HG03521 (cell line): ENCODE measurements around the gene SMARCA4.

Experiments used
- ATAC-seq: cut with Tn5 transposase; IDR thresholded peaks from one replicate; pipeline ENCODE4 v1.9.1; 2021; ENCODE audit warnings: mild to moderate bottlenecking, moderate library complexity; ENCODE audit not compliant: unreplicated experiment

The SMARCA4 gene

DNA sequence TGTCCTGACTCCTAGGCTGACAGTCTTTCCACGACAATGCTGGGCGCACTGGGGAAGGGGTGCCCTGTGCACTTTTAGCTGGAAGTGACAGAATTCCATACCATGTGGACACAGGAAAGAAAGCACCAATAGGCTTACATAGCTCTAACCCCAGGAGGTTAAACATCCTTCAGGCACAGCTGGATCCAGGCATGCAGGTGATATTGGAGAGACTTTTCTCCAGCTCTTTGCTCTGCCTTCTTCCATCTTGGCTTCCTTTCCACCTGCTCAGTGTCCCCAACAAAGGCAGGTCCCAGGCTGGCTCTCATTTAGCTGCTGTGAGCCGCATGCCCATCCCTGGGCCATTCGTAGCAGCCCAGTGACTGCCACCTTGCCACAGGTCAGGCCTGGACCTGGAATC is 67.3 kb downstream of the SMARCA4 start:
- ATAC-seq, result no peak

DNA sequence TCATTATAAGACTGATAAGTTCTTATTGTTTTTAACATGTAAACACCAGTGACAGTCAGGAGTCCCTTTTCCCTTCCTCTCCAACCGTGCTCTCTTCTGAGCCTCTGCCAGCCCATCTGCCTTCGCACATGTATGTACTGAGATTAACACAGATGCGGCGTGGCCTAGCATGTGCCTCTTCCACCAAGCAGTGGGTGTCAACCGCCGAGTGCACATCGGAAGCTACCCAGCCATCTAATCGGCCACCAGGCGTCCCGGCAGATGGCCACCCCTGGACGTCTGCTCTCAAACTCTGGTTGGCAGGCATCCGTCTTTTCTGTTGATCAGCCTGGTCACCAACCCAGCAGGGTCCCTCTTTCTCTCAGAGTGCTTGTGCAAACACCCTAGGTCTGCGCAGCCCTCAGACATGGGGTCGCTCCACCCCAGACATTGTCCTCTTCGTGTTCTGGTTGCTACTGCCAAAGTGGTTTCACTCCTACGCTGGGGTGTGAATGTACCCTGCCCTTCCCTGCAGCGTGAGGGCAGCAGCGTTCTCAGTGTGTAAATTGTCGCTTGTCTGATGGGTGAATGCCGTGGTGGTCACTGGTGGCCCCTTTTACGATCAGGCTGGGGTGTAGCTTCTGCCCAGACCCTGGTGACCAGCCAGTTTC is 70.7 kb downstream of the SMARCA4 start:
- no peak for ATAC-seq

DNA sequence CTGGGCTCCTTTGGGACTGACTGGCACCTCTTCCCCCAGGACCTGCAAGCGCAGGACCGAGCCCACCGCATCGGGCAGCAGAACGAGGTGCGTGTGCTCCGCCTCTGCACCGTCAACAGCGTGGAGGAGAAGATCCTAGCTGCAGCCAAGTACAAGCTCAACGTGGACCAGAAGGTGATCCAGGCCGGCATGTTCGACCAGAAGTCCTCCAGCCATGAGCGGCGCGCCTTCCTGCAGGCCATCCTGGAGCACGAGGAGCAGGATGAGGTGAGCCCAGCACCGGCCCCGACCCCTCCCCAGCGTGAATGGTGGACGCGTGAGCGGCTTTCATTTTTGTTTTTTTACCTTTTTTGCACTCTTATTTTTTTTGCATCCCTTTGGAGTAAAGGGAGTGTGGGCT is 72.4 kb downstream of the SMARCA4 start:
- no peak for ATAC-seq

DNA sequence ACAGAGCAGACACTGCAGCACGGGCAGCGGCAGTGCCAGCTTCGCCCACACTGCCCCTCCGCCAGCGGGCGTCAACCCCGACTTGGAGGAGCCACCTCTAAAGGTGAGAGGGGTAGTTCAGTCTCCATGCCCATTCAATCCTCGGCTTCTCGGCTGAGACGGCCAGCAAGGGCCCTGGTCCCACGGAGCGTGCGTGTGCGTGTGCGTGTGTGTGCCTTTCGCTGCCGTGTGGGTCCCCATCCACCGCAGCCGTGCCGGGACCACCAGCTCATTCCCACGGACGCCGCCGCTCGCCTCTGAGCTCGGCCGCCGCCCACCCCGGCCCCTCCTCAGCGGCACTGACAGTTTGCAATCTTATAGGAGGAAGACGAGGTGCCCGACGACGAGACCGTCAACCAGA is 72.9 kb downstream of the SMARCA4 start:
- ATAC-seq, result no peak

DNA sequence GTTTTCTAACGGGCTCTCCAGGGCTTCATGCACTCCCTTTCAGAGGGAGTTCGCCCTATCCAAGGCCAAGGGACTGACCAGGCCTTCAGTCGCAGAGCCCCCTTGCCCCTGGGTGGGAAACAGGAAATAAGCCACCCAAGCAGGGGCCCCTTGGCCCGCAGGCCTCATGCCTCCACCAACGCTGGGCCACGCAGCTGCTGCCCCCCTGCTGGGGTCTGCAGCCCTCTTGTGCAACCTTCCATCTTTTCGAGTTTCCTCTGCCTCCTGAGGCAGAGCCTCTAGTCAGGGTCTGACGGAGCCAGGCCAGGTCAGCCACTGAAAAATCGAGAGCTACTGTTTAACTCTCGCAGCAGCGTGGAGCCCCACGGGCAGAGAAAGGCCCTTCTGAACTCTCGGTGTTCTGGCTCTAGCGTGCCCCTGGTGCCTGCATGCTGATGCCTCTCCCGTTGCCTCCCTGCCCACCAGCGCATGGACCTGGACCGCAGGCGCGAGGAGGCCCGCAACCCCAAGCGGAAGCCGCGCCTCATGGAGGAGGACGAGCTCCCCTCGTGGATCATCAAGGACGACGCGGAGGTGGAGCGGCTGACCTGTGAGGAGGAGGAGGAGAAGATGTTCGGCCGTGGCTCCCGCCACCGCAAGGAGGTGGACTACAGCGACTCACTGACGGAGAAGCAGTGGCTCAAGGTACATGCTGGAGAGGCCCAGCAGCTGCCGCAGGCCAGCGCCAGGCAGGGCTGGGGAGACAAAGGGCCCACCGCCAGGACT is 73.8 kb downstream of the SMARCA4 start:
- ATAC-seq, result no peak

DNA sequence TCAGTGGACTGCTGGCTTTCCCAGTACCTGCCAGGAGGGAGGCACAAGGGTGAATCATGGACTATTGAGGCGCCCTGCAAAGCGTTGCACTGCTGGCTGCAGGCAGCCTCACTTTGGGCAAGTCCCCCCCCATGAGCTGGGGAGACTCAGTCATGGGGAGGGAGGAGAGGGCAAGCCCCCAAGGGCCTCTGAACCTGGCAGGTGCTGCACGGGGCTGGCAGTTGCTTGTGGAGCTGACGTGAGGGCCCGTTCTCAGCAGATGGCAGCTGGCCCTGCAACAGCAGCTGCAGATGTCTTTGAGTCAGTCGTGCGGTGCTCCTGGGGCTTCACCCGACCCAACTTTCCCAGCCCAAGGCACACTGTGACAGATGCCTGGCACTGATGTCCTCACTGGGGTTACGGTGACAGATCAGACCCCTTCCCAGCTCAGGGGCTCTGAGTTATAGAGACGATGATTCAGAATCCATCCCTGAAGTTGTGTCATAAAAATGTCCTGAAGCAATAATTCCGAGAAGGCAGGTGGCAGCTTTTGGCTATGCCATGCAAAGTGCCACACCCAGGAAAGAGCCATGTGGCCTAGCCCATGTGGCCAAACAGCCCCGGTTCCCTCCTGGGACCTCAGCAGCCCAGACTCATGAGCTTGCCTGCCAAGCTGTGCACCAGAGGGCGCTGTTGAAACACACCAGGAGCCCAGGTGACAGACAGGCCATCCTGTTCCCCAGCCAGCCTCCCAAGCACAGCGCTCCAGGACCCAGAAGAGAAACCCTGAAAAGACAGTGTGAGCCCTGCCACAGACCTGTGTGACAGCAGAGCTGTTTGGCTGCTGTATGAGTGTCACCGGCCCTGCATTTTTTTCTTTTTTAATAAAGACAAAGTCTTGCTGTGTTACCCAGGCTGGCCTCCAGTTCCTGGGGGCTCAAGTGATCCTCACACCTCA is 74.9 kb downstream of the SMARCA4 start:
- ATAC-seq, result no peak

DNA sequence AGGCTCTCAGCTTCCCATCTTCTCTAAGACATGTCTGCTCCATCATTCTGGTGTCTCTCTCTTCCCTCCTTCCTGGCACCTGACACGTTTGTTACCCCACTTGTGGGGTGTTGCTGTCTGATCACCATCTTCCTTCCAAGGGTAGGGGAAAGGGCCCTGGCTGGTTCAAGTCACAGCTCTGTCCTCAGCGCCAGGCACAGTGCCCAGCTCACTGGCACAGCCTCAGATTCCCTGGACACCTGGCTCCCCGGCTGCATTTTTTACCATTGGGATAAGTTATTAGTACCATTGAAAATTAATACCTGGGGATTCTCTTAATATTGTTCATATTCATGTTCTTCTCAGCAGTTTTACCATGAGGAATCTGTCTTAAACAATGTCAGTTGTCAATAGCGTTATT is 77.7 kb downstream of the SMARCA4 start:
- ATAC-seq, result no peak

DNA sequence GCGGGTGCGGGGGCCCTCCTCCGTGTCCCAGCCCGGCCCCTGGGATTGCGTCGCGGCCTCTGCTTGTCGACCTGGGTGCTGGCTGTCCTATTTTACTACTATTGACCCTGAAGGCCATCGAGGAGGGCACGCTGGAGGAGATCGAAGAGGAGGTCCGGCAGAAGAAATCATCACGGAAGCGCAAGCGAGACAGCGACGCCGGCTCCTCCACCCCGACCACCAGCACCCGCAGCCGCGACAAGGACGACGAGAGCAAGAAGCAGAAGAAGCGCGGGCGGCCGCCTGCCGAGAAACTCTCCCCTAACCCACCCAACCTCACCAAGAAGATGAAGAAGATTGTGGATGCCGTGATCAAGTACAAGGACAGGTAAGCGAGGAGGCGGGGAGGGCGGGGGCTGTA is 80.4 kb downstream of the SMARCA4 start:
- no peak for ATAC-seq

DNA sequence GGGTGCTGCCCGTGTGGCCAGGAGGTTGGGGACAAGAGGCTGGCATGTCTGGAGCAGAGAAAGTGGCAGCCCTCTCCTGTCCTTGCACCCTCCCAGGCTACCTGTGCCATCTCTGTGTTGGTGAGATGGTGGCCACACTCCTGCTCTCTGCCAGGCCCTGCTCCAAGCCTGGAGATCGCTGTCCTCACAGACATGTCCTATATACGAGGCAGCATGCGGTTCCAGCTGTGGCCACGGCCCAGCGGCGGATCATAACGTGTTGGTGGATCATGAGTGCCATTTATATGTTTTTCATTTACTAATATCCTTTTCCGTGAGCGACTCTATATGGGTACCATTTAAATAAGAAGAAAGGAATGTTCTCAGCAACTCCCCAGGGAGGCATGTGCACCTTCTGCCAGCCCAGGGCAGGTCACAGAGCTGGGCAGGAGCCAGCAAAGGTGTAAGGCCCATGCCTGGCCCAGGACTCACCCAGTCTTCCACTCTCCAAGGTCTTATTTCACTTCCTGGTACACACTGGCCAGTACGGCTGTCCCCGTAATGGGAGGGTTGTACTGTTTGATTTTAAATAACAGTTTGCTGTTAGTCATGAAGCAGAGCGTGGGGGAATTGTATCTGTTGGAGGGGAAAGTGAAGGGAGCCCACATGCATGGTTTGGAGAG is 81.3 kb downstream of the SMARCA4 start:
- no peak for ATAC-seq

DNA sequence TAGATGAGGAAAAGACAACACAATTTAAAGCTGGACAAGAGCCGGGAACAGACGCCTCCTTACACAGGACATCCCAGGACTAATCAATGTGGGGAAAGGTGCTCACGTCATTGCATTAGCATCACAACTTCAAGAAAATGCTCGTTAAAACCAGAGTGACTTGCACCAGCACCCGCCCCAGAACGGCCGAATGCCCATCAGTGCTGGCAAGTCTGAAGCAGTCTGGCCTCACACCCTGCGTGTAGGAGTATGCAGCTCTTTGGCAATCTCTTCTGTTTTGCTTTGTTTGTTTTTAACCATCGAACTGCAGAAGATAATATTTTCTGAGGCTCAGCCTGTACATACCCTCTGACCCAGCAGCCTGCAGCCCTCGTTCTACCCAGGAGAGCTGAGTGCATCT is 83.6 kb downstream of the SMARCA4 start:
- ATAC-seq, result no peak

DNA sequence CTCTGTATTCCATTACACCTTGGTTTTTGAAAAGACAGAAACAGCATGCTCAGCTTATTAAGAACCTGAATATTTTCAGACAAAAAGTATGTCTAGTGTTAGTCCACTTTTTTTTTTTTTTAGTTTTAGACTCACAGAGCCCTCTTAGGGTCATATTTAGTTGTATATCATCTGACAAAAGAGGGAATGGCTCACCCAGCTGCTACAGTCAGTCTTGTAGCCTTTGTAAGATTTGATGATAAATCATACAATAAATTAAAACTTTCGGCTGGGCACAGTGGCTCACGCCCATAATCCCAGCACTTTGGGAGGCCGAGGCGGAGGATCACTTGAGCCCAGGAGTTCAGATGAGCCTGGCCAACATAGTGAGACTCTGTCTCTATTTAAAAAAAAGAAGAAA is 84.7 kb downstream of the SMARCA4 start:
- no peak for ATAC-seq

DNA sequence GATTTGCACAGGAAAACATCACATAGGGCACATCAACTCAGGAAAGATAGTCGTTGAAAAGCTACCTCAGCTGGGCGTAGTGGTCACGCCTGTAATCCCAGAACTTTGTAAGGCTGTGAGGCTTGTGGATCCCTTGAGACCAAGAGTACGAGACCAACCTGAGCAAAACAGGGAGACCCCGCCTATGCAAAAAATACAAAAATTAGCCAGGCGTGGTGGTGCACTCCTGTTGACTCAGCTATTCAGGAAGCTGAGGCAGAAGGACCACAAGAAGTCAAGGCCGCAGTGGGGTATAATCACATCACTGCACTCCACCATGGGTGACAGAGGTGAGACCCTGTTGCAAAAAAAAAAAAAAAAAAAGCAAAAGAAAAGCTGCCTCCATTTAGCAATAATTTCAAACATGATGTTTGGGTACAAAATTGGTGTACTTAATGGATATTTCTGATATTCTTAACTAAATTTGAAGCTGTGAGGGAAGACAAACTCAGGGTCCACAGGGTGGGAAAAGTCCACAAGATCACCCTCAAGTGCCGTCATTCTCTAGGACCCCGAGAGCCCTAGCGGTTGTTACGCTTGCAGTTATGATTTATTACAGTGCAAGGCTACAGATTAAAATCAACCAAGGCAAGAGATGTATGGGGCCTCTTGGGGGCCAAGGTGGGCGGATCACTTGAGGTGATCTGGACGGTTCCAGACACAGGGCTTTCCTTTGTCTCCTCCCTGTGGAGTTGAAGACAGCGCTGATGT is 86.0 kb downstream of the SMARCA4 start:
- no peak for ATAC-seq

DNA sequence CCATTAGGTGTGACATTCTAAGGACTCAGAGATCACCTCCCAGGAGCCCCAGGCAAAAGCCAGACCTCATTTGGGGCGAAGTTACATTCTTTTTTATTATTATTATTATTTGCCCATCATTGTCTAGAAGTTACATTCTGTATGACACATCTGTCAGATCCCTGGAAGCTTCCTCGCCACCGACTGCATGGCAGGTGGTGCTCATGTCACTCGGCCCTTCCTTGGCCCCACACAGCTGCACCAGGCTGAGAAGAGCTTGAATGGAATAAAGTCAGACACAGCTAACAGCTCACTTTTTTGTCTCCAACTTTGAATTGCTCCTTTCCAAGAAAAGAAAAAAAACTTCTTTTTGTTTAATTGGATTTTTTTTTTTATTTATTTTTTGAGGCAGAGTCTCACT is 87.0 kb downstream of the SMARCA4 start:
- no peak for ATAC-seq

DNA sequence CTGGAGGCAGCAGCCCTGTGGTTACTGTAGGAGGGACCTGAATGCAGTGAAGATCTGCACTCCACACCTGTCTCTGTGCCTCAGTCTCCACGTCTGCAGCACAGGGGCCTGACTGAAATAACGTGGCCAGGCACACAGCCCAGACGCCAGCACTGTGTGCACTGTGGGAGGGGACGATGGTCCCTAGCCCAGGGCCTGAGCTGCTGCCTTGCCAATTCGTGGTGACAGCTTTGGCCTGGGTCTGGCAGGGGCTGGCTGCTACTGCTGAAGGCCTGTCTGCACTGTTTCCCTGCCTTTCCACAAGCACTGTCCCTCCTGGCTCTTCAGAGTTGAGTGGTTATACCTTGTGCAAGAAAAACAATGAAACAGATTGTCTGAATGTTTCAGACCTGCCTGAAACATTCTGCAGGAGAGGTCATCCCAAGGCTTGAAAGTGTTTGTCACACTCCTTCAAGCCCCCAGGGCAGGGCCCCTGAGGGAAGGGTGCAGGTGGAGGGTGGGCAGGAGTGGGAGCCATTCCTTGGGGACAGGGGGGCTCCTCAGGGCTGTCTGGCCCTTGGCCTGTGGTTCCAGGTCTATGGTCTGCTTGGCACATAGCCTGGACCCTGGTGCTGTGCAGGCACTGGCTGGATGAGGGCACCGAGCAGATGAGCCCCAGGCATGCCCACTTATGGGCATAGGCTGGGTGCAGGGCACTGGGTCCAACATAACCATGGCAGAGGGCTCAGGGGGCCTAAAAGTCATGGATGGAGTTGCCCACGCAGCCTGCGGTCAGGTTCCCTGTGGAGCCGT is 89.7 kb downstream of the SMARCA4 start:
- no peak for ATAC-seq

DNA sequence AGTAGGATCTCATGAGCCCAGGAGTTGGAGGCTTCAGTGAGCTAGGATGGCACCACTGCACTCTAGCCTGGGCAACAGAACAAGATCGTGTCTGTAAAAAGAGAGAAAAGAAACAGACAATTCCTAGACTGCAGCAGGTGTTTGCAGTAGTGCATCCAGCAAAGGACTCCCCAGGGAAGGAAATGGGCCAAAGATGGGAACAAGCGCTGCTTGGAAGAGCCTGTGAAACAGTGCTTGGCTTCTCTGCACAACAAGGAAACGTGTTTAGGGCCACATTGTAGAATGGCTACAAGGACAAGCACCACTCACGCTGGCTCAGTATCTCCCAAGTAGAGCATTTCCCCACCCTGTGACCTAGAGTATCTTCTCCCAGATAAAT is 93.0 kb downstream of the SMARCA4 start:
- ATAC-seq, result no peak

DNA sequence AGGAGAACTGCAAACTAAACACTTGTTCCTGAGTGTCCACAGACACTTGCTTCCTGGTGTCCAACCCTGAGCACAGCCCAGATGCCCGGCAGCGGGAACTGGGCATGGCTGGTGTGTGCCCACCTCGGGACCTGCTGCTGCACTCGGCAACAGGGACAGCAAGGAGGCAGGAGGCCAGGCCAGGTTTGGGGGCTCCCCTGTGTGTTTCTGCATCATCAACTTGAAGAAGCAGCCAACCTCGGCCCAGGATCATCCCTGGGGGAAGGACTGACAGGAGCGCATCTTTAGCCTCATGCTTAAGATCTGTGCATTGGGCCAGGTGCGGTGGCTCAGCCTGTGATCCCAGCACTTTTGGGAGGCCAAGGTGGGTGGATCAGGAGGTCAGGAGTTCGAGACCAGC is 93.4 kb downstream of the SMARCA4 start:
- no peak for ATAC-seq

DNA sequence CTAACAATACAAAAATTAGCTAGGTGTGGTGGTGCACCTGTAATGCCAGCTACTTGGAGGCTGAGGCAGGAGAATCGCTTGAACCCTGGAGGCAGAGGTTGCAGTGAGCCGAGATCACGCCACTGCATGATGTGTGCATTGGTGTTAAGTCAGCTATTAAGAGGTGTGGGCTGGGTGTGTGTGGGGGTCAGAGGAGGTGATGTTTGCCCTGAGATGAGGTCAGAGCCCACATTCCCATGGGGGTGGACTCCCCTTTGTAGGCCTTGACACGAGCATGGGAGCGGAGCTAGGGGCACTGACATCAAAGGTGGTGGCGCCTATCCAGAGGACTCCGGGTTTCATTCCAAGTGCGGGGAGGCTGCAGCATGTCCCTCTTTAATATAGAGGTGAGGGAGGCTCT is 93.8 kb downstream of the SMARCA4 start:
- ATAC-seq, result no peak

DNA sequence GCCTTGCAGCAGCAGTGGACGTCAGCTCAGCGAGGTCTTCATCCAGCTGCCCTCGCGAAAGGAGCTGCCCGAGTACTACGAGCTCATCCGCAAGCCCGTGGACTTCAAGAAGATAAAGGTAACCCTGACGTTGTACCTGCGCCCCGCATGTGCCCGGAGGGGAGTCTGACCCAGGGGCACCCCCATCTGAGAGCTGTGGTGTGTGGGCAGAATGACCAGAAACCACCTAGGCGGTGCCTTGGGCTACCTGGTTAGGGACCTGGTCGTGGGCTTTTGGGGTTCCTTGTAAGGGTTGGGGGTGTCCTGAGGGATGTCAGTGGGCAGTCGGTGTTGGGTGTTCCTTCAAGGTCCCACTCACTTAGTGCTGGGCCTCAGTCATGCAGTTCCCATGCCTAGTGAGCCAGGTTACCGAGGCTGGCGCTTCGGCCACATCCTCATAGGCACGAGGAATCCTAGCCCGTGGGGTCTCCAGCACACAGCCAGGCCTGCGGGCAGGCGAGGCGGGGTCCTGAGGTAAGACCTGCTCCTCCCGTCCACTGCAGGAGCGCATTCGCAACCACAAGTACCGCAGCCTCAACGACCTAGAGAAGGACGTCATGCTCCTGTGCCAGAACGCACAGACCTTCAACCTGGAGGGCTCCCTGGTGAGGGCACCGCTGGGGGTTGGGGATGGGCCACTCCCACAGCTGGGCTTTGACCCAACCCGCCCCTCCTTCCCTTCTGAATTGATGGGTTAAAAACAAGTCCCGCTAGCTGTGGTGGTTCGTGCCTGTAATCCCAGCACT is 97.6 kb downstream of the SMARCA4 start:
- no peak for ATAC-seq
